ENCODE measurements around the gene TNNT3. TPM values are rescaled to one million over a fixed set of nuclear protein-coding genes. Genes with fewer than 3 reads are reported as not detected.

The TNNT3 gene
- total RNA-seq, 2 experiments from 2014 or later, result 2.3 to 3.3 TPM

Small RNA genes lying within 50 kb of the gene (microRNA-seq; reads per million reads assigned to microRNA genes)
- not detected for gene MIR7847 (ENCODE audit: borderline microRNAs expressed, borderline replicate concordance)

Other genes with a start within 250 kb of the TNNT3 start
- gene KRTAP5-6, start 222.5 kb upstream of the TNNT3 start, total RNA-seq, result not detected
- gene IFITM10, start 169.1 kb upstream of the TNNT3 start, total RNA-seq, result under 1 TPM; 0.22 to 0.31 TPM
- gene CTSD, start 155.8 kb upstream of the TNNT3 start, total RNA-seq, result 10 to 100 TPM; 30.1 to 34.5 TPM
- not detected for gene SYT8, start 84.7 kb upstream of the TNNT3 start, total RNA-seq
- not detected for gene TNNI2, start 80.7 kb upstream of the TNNT3 start, total RNA-seq
- 10 to 100 TPM; 42.4 to 42.9 TPM for gene LSP1, start 66.6 kb upstream of the TNNT3 start, total RNA-seq
- under 1 TPM; 0.07 to 0.12 TPM for gene PRR33, start 27.8 kb upstream of the TNNT3 start, total RNA-seq
- gene MRPL23, start 27.6 kb downstream of the TNNT3 start, total RNA-seq, result 100 to 1,000 TPM; 125 to 127 TPM
- gene H19, start 78.1 kb downstream of the TNNT3 start, total RNA-seq, result not detected
- gene IGF2, start 219.7 kb downstream of the TNNT3 start, total RNA-seq, result under 1 TPM; 0.21 to 0.37 TPM
- not detected for gene INS, start 241.5 kb downstream of the TNNT3 start, total RNA-seq